Stimulated activated CD8-positive, alpha-beta memory T cell treated with anti-CD3 and anti-CD28 coated beads, Interleukin-7, amount 100 ng/mL, for 48 hours (primary cell): ENCODE results near the gene MOB3A.

Source experiments
- DNase-seq, 2 donors: peaks; one replicate each; pipeline ENCODE4 v3.0.0-alpha.2; 2020; ENCODE audit warnings: low read depth in 1 of 2; ENCODE audit errors: extremely low read depth in 1 of 2

Gene MOB3A

DNA sequence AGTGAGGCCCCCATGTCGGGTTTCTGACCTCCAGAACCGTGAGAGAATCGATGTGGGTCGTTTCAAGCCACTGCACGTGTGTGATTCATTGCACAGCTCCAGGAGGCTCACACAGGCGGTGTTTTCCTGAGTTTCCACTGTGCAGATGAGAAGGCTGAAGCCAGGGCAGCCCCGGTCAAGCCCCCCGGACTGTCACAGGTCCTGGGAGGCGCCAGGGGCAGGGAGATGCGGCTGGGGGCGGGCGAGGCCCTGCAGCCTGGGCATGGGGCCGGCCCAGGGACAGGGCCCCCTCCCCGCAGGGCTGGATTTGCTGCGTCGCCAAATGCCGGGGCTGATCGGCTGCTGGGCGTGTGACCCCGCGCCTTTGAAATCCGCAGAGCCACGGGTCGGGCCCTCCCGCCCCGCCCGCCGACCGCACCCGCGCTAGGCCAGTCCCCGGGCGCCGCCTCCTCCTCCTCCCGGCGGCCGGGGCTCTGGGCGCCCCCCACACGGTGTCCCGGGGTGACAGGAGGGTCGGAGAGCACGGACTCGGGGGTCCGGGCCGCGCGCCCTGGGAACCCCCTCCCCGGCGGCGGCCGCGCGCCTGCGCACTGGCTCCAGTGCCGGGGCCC is 35.1 kb downstream of the MOB3A start:
- DNase-seq: no peak

- no peak for DNase-seq
These were observed 36.5 kb downstream of the MOB3A start for GRCh38 chr19:2059422-2060201.

DNA sequence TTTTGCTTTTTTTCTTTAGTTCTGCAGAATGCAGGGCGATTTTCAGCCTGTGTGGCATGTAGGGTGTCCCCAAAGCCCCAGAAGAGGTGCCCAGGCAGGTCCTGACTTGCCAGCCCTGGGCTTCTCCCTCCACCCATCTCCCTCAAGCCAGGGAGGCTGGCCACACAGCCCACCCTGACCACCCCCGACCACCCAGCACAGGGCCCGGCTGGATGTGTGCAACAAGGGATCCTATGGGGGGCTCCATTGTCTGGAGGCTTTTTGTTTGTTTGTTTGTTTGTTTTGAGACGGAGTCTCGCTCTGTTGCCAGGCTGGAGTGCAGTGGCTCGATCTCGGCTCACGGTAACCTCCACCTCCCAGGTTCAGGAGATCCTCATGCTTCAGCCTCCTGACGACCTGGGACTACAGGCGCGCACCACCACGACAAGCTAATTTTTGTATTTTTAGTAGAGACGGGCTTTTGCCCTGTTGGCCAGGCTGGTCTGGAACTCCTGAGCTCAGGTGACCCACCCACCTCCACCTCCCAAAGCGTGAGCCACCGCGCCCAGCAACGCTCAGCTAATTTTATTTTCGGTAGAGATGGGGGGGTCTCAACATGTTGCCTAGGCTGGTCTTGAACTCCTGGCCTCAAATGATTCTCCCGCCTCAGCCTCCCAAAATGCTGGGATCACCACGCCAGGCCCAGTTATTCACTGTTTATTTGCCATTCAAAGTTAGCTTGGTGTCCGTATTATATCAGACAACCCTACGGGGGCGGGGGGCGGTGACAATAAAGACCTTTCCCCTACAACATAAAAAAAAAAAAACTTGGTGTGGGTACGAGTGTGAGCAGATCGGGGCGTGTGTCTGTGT is 37.3 kb downstream of the MOB3A start:
- no peak for DNase-seq

DNA sequence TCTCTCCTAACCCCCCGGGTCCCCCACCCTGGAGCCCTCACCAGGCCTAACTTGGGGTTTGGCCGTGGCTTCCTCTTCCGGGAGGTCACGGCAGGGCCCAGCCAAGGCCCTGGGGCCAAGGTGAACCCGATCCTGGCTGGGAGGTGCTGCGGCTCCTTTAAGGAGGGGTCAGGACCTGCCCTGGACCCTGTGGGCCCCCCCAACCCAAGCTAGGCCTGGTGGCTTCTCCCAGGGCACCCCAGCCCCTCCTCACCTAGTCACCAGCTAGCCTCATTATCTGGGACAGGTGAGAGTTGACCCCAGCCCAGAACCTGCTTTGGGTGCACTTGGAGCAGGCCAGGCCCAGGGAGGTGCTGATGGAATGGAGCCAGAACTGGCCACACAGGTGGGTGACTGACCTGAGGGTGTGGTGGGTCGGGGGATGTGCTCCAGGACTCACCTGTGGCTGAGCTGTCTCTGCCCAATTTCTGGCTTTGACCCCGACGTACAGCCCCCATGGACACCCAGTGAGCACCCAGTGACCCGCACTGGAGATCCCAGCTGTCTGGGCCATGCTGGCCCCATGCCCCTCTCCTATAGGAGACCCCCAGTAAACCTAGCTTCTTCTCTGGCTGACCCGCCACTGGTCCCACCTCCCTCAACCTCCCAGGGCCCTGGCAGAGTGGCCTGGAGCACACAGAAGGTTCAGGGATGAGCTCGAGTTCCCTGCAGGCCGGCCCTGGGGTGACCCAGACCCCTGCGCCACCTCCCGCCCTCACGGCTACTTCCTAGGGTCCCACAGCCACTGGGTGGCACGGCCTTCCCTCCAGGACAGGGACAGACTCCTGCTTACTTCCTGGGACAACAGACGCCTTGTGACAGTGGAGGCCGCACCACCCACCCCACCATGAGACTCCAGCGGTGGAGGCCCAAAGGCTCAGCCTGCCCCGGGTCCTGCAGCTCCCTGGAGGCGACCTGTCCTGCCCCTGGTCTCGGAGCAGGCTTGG is 38.3 kb downstream of the MOB3A start:
- no peak for DNase-seq

- no peak for DNase-seq
These were observed 39.3 kb downstream of the MOB3A start for GRCh38 chr19:2056837-2057192.

- DNase-seq: no peak
These were observed 39.9 kb downstream of the MOB3A start for GRCh38 chr19:2055931-2056836.

GRCh38 chr19:2054763-2055162 is 41.4 kb downstream of the MOB3A start:
- no peak for DNase-seq

- no peak for DNase-seq
These were observed 42.3 kb downstream of the MOB3A start for GRCh38 chr19:2053601-2054389.

GRCh38 chr19:2051773-2052704 is 44.1 kb downstream of the MOB3A start:
- DNase-seq: no peak

DNA sequence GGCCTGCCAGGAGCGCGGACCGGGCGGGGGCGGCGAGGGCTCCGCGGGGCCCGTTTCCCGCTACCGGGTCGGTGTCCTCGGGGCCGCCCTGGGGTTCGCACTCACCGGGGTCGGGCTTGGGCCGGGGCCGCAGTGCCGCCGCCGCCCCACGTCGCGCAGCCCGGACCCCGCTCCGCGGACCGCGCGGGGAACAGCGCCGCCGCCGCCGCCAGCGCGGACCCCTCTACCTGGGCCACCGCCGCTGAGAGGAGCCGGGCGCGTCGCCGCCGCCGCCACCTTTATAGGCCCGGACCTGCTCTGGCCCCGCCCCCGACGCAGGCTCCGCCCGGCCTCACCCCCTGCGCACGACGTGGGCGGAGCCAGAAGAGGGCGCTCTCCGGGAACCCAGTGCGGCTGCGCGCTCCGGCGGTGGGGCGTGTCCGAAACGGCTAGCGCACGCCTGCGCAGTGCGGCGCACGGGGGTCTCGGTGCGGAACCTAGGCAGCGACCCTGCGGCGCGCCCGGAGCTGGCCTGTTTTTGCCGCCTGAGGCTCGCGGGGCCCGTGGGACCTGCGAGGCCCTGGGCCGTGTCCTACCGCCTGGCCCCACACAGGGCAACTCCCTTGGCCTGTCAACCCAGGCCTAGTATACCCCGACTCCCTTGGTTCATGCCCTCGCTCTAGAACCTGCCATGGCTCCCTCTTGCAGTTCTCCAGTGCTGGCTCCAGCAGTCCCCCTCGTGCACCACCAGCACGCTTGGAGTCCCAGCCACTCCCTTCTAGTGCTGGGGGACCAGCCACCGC is 44.9 kb downstream of the MOB3A start, which contains the start of gene MKNK2:
Gene MKNK2, minus strand, starts transcription at position 254 of the 782 bp plus-strand sequence. CDS start 393 bp downstream, outside the sequence.
- DNase-seq: peak; percentile 86

DNA sequence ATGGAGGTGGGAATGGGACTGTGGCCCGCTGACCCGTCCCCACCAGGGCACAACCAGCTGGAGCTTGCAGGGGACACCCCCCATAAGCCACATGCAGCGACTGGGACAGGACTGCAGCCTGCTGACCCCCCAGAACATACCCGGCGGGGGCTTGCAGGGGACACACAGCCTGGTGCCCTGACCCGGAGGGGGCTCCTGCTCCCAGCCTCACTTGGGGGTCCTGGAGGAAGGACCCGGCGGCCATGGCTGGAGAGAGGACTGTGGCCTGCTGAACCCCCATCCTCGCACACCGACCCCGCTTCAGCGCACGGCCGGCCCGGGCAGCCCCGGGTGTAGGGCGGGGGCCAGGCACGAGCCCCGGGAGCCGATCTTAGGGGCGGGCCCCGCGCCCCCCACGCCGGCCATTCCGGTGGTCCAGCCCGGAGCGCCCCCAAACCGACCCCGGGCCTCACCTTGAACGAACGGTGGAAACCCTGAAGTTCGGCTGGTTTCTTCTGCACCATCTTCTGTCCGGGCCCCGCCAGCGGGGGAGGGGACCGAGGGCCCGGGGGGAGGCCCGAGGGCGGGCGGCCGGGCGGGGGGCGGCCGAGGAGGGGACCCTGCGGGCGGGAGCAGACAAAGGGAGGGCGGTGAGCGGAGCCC is 45.7 kb downstream of the MOB3A start:
- no peak for DNase-seq

DNA sequence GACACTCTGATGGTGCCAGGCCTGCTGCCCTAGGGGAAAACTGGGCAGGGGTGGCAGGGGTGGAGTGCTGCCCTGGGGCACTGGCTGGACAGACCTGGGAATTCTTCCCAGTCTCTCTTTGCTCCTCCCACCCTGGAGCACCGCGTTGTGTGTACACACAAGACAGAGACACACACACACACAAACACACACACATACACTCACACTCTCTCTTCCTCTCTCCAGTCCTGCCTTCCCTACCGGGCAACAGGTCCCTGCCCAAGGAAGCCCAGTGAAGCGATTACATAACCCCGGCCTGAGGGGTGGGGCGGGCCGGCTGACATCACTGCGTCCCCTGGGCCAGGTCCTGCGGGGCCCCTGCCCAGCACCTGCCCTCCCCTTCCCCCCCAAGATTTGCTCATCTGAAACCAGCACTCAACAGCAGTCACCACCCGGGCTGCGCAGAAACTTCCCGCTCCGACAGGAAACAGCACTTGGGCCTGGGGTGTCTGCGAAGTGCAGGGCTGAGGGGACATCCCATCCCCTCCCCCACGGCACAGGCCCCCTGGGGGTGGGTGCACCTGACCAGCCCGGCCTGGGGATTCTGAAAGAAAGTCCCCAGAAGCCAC is 46.3 kb downstream of the MOB3A start:
- DNase-seq: peak in 1 of 2 donors; percentile 44

GRCh38 chr19:2048959-2049740 is 47.0 kb downstream of the MOB3A start:
- no peak for DNase-seq

DNA sequence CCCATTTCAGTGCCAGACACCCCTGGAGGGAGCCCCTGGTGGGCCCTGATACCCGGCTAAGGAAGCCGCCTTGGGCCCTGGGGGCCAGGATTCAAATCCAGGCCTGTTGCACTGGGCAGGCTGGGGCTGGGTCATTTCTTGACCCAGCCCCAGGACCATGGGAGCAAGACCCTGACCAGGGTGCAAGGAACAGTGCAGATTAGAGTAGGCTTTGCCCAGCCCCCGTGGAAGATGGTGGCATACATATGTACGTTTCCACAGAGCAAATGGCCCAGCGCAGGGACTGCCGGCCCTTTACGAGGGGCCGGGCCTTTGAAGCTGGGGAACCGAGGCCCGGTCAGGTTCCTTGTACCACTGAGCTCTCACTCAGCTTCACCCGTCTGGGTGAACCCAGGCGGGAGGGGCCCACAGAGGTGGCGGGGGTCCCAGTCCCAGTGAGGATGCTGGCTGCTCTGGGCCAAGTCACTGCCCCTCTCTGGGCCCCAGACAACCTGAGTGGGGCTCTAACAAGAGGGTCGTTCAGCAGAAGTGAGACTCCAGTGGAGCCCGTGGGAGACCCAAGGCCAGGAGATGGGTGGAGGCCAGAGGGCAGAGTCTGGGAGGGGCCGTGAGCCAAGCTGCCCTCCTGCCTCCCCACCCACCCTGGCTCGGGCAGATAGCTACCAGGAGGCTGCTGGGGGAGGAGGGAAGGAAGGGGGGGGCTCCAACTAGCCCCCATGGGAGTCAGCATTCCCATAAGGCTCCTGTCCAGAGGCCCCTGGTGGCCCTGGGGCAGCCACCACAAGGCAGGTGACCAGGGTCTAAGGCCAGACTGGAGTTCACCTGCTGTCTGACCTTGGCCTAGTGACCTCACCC is 47.8 kb downstream of the MOB3A start:
- no peak for DNase-seq
